Neuron (in vitro differentiated cells): Measurements from ENCODE around the gene RNF180.
"Not testable (repeated sequence)": the region's sequence is repeated elsewhere in the genome, so short reads cannot be mapped to it uniquely, and the experiment has no call there.

Experiments used
- H2AFZ ChIP-seq: one replicate; pipeline ENCODE4 v1.6.1; 2013; ENCODE audit warnings: low read depth, mild to moderate bottlenecking, inconsistent platforms, low read length, moderate library complexity
- H3K27me3 ChIP-seq: one replicate; pipeline ENCODE4 v1.6.1; 2013; ENCODE audit warnings: low read length; ENCODE audit not compliant: insufficient read depth
- H3K36me3 ChIP-seq: one replicate; pipeline ENCODE4 v1.6.1; 2013; ENCODE audit warnings: low read length; ENCODE audit not compliant: insufficient read depth
- H3K4me1 ChIP-seq: one replicate; pipeline ENCODE4 v1.6.1; 2013; ENCODE audit warnings: low read length; ENCODE audit not compliant: insufficient read depth
- H3K4me3 ChIP-seq: 2 replicates; pipeline ENCODE4 v1.5.1; 2013; ENCODE audit warnings: mild to moderate bottlenecking, low read length, moderate library complexity
- H3K9me3 ChIP-seq: one replicate; pipeline ENCODE4 v1.6.1; 2013; ENCODE audit warnings: low read length

RNF180 gene

GRCh38 chr5:64229163-64229774, 63.6 kb downstream of the RNF180 start:
- no peaks in the 10 kb centered on the region for H3K4me1 ChIP-seq
- H3K9me3 ChIP-seq, result peaks cover 2% of the 10 kb centered on the region
- no peak overlapping the region for H2AFZ ChIP-seq
- no peak overlapping the region for H3K4me3 ChIP-seq
- no peaks in the 10 kb centered on the region for H3K36me3 ChIP-seq
- no peaks in the 10 kb centered on the region for H3K27me3 ChIP-seq

- H3K4me3 ChIP-seq, result no peak overlapping the region
- H3K4me1 ChIP-seq, result no peaks in the 10 kb centered on the region
- no peak overlapping the region for H2AFZ ChIP-seq
- no peaks in the 10 kb centered on the region for H3K36me3 ChIP-seq
- no peaks in the 10 kb centered on the region for H3K27me3 ChIP-seq
- H3K9me3 ChIP-seq, result no peaks in the 10 kb centered on the region
Measured at GRCh38 chr5:64260756-64261155, 95.1 kb downstream of the RNF180 start.

DNA sequence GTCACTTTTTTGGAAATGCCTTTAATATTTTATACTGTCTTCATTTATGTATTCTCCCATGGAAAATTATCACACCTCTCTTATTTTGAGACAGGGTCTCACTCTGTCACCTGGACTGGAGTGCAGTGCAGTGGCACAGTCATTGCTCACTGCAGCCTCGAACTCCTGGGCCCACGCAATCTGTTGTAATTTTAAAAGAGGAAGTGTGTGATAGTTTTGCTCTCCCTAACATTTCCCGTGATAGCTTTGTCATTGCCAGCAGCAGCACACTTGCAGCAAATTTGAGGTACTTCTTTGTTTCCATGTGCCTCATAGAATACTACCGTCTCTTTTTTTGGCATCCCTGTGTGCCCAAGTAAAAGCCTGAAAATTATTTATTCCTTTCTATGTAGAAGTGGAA, 103.5 kb downstream of the RNF180 start:
- H3K4me3 ChIP-seq, result no peak overlapping the region
- H3K36me3 ChIP-seq, result no peaks in the 10 kb centered on the region
- no peaks in the 10 kb centered on the region for H3K27me3 ChIP-seq
- H3K9me3 ChIP-seq, result no peaks in the 10 kb centered on the region
- H3K4me1 ChIP-seq, result peaks cover 8% of the 10 kb centered on the region
- H2AFZ ChIP-seq, result no peak overlapping the region

GRCh38 chr5:64273276-64273675, 107.6 kb downstream of the RNF180 start:
- Histone ChIP-seq H3K36me3 (no peaks in the 10 kb centered on the region), H3K9me3 (no peaks in the 10 kb centered on the region), H3K4me3 (no peak overlapping the region), H3K27me3 (no peaks in the 10 kb centered on the region), H3K4me1 (peaks cover 10% of the 10 kb centered on the region), H2AFZ (no peak overlapping the region)

DNA sequence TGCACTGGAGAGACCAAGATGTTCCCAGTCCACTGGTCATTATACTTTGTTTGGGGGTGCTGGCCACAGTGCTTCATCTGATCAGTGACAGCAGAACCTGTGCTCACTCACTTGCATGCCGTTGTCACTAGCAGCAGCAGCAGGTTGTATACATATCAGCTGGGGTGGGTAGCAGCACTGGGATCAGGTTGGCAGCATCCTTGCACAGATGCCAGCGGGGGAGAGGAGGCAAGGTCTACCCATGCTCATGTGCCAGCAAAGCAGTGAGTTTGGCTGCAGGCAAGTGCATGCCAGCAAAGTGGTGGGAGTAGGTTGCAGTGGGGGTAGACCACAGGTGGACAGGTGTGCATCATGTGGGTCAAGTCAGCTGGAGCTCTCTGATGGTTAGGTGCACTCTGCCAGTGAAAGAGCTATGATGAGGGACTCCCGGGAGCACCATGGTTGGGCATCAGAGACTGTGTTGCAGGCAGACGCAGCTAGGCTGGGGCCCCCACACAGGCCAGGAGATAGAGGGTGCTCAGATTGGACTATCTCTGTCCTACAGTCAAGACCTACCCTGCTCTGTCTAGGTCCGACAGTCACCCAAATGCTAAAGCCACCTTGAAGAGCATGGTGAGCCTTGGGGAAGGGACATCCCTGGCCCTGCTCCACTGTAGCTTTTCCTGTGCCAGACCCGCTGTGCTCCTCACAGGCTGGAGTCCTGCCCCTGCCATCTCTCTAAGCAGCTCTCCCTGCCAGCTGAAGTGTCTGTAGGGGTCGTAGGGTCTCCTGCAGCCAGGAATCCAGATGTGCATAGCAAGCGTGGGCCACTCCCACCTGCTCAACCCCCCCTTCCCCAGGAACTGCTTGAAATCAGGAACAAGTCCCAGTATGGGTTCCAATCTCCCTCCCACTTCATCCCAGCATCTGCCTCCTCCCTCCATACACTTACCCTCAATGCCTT, 119.8 kb downstream of the RNF180 start:
- no peaks in the 10 kb centered on the region for H3K36me3 ChIP-seq
- no peaks in the 10 kb centered on the region for H3K4me1 ChIP-seq
- H3K9me3 ChIP-seq, result no peaks in the 10 kb centered on the region
- H3K27me3 ChIP-seq, result no peaks in the 10 kb centered on the region
- H3K4me3 ChIP-seq, result no peak overlapping the region
- no peak overlapping the region for H2AFZ ChIP-seq

- Histone ChIP-seq H3K9me3 (no peaks in the 10 kb centered on the region), H3K4me3 (no peak overlapping the region), H3K36me3 (no peaks in the 10 kb centered on the region), H3K27me3 (no peaks in the 10 kb centered on the region), H2AFZ (no peak overlapping the region), H3K4me1 (no peaks in the 10 kb centered on the region)
Measured at GRCh38 chr5:64286381-64286780, 120.7 kb downstream of the RNF180 start.

DNA sequence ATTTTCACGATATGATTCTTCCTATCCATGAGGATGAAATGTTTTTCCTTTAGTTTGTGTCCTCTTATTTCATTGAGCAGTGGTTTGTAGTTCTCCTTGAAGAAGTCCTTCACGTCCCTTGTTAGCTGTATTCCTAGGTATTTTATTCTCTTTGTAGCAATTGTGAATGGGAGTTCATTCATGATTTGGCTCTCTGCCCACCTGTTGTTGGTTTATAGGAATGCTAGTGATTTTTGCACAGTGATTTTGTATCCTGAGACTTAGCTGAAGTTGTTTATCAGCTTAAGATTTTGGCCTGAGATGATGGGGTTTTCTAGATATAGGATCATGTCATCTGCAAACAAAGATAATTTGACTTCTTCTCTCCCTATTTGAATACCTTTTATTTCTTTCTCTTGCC, 122.9 kb downstream of the RNF180 start:
- H3K4me3 ChIP-seq, H3K27me3 ChIP-seq, H3K36me3 ChIP-seq, H3K9me3 ChIP-seq, H2AFZ ChIP-seq, H3K4me1 ChIP-seq: not testable (repeated sequence)

- Histone ChIP-seq H3K27me3 (no peaks in the 10 kb centered on the region), H2AFZ (no peak overlapping the region), H3K36me3 (no peaks in the 10 kb centered on the region), H3K9me3 (no peaks in the 10 kb centered on the region), H3K4me3 (no peak overlapping the region), H3K4me1 (no peaks in the 10 kb centered on the region)
Measured at GRCh38 chr5:64292611-64293215, 127.1 kb downstream of the RNF180 start.

DNA sequence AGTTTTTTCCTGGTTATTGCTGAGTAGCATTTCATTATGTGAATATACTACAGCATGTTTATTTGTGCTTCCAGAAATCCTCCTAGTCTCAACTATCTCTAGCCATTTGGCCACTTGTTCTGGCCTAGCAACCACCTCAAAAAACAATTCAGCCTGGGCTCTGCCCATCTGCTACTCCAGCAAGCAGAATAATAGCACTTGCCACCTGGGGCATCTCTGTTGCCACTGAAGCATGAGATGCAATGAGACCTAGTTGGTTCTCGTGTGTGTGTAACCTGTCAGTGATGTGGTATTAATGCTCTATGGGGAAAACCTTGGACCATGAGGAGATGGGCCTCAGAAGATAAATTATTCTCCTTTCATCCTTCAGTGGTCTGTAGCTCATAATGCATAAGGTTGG, 129.5 kb downstream of the RNF180 start:
- no peak overlapping the region for H3K4me3 ChIP-seq
- no peaks in the 10 kb centered on the region for H3K36me3 ChIP-seq
- no peaks in the 10 kb centered on the region for H3K9me3 ChIP-seq
- H2AFZ ChIP-seq, result no peak overlapping the region
- H3K4me1 ChIP-seq, result no peaks in the 10 kb centered on the region
- H3K27me3 ChIP-seq, result no peaks in the 10 kb centered on the region

DNA sequence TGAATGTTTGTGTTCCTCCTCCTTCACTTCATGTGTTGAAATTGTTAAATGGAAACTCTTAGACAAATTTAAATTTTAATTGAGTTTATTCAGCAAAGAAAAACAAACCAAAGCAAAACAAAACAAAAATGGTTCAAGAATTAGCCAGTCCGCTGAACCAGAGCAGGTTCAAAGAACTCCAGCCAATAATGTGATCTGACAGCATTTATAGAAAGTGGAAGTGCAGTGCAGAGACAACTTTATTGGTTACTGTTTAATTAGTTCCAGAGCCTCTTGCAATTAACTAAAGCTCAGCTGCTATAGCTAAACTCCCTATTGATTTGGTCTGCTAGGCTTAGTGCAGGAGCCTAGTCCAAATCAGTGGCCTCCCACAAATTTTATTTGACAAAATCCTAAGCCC, 132.9 kb downstream of the RNF180 start:
- Histone ChIP-seq H2AFZ (no peak overlapping the region), H3K27me3 (no peaks in the 10 kb centered on the region), H3K4me3 (no peak overlapping the region), H3K9me3 (no peaks in the 10 kb centered on the region), H3K4me1 (no peaks in the 10 kb centered on the region), H3K36me3 (no peaks in the 10 kb centered on the region)

DNA sequence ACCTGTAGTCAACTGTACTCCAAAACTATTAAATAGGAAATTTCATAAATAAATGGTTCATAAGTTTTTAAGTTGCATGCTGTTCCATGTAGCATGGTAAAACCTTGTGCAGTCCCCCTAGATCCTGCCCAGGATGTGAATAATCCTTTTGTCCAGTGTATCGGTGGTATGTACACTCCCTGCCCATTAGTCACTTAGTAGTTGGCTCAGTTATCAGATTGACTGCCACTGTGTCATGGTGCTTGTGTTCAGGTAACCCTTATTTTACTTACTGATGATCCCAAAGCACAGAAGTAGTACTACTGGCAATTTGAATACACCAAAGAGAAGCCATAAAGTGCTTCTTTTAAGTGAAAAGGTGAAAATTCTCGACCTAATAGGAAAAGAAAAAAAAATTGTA, 134.2 kb downstream of the RNF180 start:
- Histone ChIP-seq H2AFZ (no peak overlapping the region), H3K27me3 (no peaks in the 10 kb centered on the region), H3K9me3 (no peaks in the 10 kb centered on the region), H3K36me3 (no peaks in the 10 kb centered on the region), H3K4me1 (no peaks in the 10 kb centered on the region), H3K4me3 (no peak overlapping the region)

- Histone ChIP-seq H3K9me3 (no peaks in the 10 kb centered on the region), H3K27me3 (no peaks in the 10 kb centered on the region), H2AFZ (no peak overlapping the region), H3K4me3 (no peak overlapping the region), H3K36me3 (no peaks in the 10 kb centered on the region), H3K4me1 (no peaks in the 10 kb centered on the region)
Measured at GRCh38 chr5:64301566-64301965, 135.9 kb downstream of the RNF180 start.

GRCh38 chr5:64308135-64308534, 142.5 kb downstream of the RNF180 start:
- no peak overlapping the region for H2AFZ ChIP-seq
- no peaks in the 10 kb centered on the region for H3K36me3 ChIP-seq
- H3K4me1 ChIP-seq, result no peaks in the 10 kb centered on the region
- no peak overlapping the region for H3K4me3 ChIP-seq
- no peaks in the 10 kb centered on the region for H3K9me3 ChIP-seq
- H3K27me3 ChIP-seq, result no peaks in the 10 kb centered on the region
